Neural progenitor cell (in vitro differentiated cells): ENCODE measurements around the gene EYS. TPM values are rescaled to one million over a fixed set of nuclear protein-coding genes. Genes with fewer than 3 reads are reported as not detected.

Experiments used
- DNase-seq: peaks from one replicate; pipeline ENCODE4 v3.0.0-alpha.2; 2016; ENCODE audit warnings: low spot score
- H2AFZ ChIP-seq: fragments of 200-600 bp; sonication (generic); replicated peaks from 2 replicates; pipeline ENCODE4 v1.6.1; 2016; ENCODE audit warnings: antibody characterized with exemption
- H3F3A ChIP-seq: fragments of 200-600 bp; sonication (generic); 2 replicates; pipeline ENCODE4 v1.6.1; 2016; ENCODE audit warnings: antibody characterized with exemption, low read depth
- H3K27ac ChIP-seq: fragments of 200-600 bp; sonication (generic); 2 replicates; pipeline ENCODE4 v1.5.1; 2016; ENCODE audit warnings: mild to moderate bottlenecking
- H3K27me3 ChIP-seq: fragments of 200-600 bp; sonication (generic); 2 replicates; pipeline ENCODE4 v1.6.1; 2016; ENCODE audit warnings: mild to moderate bottlenecking, moderate library complexity
- H3K36me3 ChIP-seq: fragments of 200-600 bp; sonication (generic); 2 replicates; pipeline ENCODE4 v1.5.1; 2016
- H3K4me1 ChIP-seq: fragments of 200-600 bp; sonication (generic); 2 replicates; pipeline ENCODE4 v1.6.1; 2016; ENCODE audit warnings: mixed run types
- H3K4me2 ChIP-seq: fragments of 200-600 bp; sonication (generic); 2 replicates; pipeline ENCODE4 v1.6.1; 2016
- H3K4me3 ChIP-seq: fragments of 200-600 bp; sonication (generic); 2 replicates; pipeline ENCODE4 v1.5.1; 2016
- H3K79me2 ChIP-seq: fragments of 200-600 bp; sonication (generic); 2 replicates; pipeline ENCODE4 v1.6.1; 2016; ENCODE audit warnings: low read depth
- H3K9ac ChIP-seq: fragments of 200-600 bp; sonication (generic); 2 replicates; pipeline ENCODE4 v1.6.1; 2016
- H3K9me3 ChIP-seq: fragments of 200-600 bp; sonication (generic); 2 replicates; pipeline ENCODE4 v1.5.1; 2016; ENCODE audit warnings: low read depth
- H4K20me1 ChIP-seq: fragments of 200-600 bp; sonication (generic); 2 replicates; pipeline ENCODE4 v1.6.1; 2016; ENCODE audit warnings: low read depth
- H3K27ac Mint-ChIP-seq: 3 replicates; pipeline ENCODE4 v1.8.0; 2021; ENCODE audit warnings: mixed read lengths
- H3K27me3 Mint-ChIP-seq: 2 replicates; pipeline ENCODE4 v1.8.0; 2022; ENCODE audit warnings: low read depth, mild to moderate bottlenecking, inconsistent platforms, moderate library complexity, mixed read lengths; ENCODE audit not compliant: insufficient read depth
- H3K36me3 Mint-ChIP-seq: 3 replicates; pipeline ENCODE4 v1.8.0; 2021; ENCODE audit warnings: mixed read lengths
- H3K4me1 Mint-ChIP-seq: 3 replicates; pipeline ENCODE4 v1.8.0; 2021; ENCODE audit warnings: mixed read lengths
- H3K4me3 Mint-ChIP-seq: 3 replicates; pipeline ENCODE4 v1.8.0; 2021; ENCODE audit warnings: mild to moderate bottlenecking, moderate library complexity, mixed read lengths
- H3K9me3 Mint-ChIP-seq: 3 replicates; pipeline ENCODE4 v1.8.0; 2020; ENCODE audit warnings: mixed read lengths
- EZH2 ChIP-seq: fragments of 200-600 bp; sonication (generic); IDR thresholded peaks from 2 replicates; pipeline ENCODE4 v1.6.1; 2017; ENCODE audit warnings: antibody characterized with exemption, mild to moderate bottlenecking, moderate library complexity
- EZH2phosphoT487 ChIP-seq: fragments of 200-600 bp; sonication (generic); IDR thresholded peaks from 2 replicates; pipeline ENCODE4 v1.6.1; 2017; ENCODE audit warnings: antibody characterized with exemption
- total RNA-seq: library from RNA; depleted of rRNA; stranded (reverse); fragments of >200 nt; gene quantifications from 2 replicates; pipeline ENCODE4 v1.2.3, GENCODE V29; 2015; ENCODE audit warnings: low replicate concordance
- TF ChIP-seq, protein P1 (sequence below): fragments of 200-600 bp; sonication (generic); IDR thresholded peaks from 2 replicates; pipeline ENCODE4 v1.5.1; 2017; ENCODE audit warnings: antibody characterized with exemption, mild to moderate bottlenecking

Gene EYS
- total RNA-seq, 1 donor from 2014 or later = not detected

DNA sequence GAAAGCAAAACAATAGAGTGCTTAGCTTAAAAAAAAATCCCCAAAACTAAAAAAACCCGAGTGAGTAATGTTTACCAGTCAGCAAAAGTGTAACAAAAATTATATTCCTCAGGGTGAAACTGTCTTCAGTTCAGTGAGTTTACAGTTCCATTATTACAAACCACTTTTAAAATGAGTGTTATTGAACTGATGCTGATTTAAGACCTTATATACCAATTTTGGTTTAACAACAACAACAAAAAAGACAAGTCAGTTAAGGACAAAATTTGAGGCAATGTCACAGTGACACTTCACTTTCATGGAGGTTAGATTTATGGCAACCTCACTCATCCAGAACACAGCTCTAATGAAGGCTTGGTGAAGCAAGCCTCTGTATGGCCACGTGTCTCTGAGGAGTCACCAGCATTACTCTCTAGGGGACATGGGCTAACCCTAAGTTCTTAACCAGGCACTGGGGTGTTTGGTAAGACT lies 1440.6 kb downstream of the EYS start:
- Histone ChIP-seq H3K9ac (no peak overlapping the region), H3K4me1 (peaks cover 4% of the 10 kb centered on the region), H3K4me2 (no peak overlapping the region), H3K27ac (no peak overlapping the region), H3F3A (no peaks in the 10 kb centered on the region), H3K36me3 (no peaks in the 10 kb centered on the region), H3K9me3 (no peaks in the 10 kb centered on the region), H2AFZ (no peak overlapping the region), H4K20me1 (no peaks in the 10 kb centered on the region), H3K4me3 (no peak overlapping the region), H3K79me2 (no peaks in the 10 kb centered on the region), H3K27me3 (no peaks in the 10 kb centered on the region)
- no peak for DNase-seq
- Mint-ChIP-seq H3K4me3 (no peak overlapping the region), H3K27ac (no peak overlapping the region), H3K27me3 (no peaks in the 10 kb centered on the region), H3K36me3 (no peaks in the 10 kb centered on the region), H3K4me1 (peaks cover 5% of the 10 kb centered on the region), H3K9me3 (no peaks in the 10 kb centered on the region)
- TF ChIP-seq EZH2 (no peak), EZH2phosphoT487 (no peak)
- TF ChIP-seq, protein P1, sequence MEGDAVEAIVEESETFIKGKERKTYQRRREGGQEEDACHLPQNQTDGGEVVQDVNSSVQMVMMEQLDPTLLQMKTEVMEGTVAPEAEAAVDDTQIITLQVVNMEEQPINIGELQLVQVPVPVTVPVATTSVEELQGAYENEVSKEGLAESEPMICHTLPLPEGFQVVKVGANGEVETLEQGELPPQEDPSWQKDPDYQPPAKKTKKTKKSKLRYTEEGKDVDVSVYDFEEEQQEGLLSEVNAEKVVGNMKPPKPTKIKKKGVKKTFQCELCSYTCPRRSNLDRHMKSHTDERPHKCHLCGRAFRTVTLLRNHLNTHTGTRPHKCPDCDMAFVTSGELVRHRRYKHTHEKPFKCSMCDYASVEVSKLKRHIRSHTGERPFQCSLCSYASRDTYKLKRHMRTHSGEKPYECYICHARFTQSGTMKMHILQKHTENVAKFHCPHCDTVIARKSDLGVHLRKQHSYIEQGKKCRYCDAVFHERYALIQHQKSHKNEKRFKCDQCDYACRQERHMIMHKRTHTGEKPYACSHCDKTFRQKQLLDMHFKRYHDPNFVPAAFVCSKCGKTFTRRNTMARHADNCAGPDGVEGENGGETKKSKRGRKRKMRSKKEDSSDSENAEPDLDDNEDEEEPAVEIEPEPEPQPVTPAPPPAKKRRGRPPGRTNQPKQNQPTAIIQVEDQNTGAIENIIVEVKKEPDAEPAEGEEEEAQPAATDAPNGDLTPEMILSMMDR = no peak

DNA sequence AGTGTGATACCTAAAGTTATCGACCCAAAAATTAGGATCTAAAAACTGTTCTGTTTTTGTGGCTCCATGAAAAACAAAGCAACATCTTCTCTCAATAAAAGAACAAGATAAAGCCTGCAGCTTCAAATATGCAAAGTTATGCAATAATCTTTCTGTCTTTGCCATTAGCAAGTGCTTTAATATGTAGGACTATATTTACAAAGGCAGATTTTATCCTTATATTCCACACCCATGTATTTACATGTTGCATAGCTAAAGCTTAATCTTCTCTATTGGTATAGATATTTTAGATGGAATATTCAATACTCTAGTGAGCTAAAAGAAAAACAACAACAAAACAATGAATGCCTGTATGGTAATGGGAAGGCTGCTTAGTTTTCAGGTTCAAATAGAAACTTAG lies 1443.2 kb downstream of the EYS start:
- no peak overlapping the region for H3K4me2 ChIP-seq
- peaks cover 4% of the 10 kb centered on the region for H3K4me1 ChIP-seq

DNA sequence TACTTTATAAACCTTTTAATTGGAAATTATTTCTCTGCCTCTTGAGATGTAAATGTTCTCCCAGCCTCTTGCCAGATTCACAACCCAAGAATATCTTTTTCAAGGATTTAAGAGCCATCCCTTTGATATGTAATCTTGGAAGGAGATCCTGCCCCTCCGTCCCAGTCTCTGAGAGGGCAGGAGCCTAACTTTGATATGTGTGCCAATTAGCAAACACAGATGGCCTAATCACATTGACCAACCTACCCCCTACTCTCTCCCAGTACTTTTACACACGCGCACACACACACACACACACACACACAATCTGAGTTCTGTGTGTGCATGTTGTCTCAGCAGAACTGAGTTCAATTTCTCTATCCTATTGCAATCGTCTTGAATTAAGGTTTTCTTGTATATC lies 1447.7 kb downstream of the EYS start:
- H3F3A ChIP-seq = no peaks in the 10 kb centered on the region
- no peaks in the 10 kb centered on the region for H3K9me3 ChIP-seq
- H3K4me2 ChIP-seq = no peak overlapping the region
- Mint-ChIP-seq H3K4me1 (peaks cover 5% of the 10 kb centered on the region), H3K27me3 (no peaks in the 10 kb centered on the region), H3K9me3 (no peaks in the 10 kb centered on the region), H3K36me3 (no peaks in the 10 kb centered on the region), H3K27ac (no peak overlapping the region), H3K4me3 (no peak overlapping the region)
- H3K36me3 ChIP-seq = no peaks in the 10 kb centered on the region
- H3K27me3 ChIP-seq = no peaks in the 10 kb centered on the region
- H3K4me1 ChIP-seq = peaks cover 10% of the 10 kb centered on the region
- no peaks in the 10 kb centered on the region for H3K79me2 ChIP-seq
- no peak overlapping the region for H3K9ac ChIP-seq
- DNase-seq = no peak
- TF ChIP-seq EZH2 (no peak), EZH2phosphoT487 (no peak)
- TF ChIP-seq, protein P1 = no peak
- H3K27ac ChIP-seq = no peak overlapping the region
- no peak overlapping the region for H3K4me3 ChIP-seq
- no peaks in the 10 kb centered on the region for H4K20me1 ChIP-seq
- H2AFZ ChIP-seq = no peak overlapping the region

More for the DNA sequence above, 1443.2 kb downstream of the EYS start:
- Histone ChIP-seq H3K27me3 (no peaks in the 10 kb centered on the region), H3K9ac (no peak overlapping the region), H2AFZ (no peak overlapping the region), H4K20me1 (no peaks in the 10 kb centered on the region), H3K79me2 (no peaks in the 10 kb centered on the region), H3K4me3 (no peak overlapping the region), H3K27ac (no peak overlapping the region), H3K36me3 (no peaks in the 10 kb centered on the region), H3K9me3 (no peaks in the 10 kb centered on the region), H3F3A (no peaks in the 10 kb centered on the region)
- Mint-ChIP-seq H3K36me3 (no peaks in the 10 kb centered on the region), H3K4me3 (no peak overlapping the region), H3K9me3 (no peaks in the 10 kb centered on the region), H3K4me1 (peaks cover 5% of the 10 kb centered on the region), H3K27ac (no peak overlapping the region), H3K27me3 (no peaks in the 10 kb centered on the region)
- DNase-seq = no peak
- TF ChIP-seq EZH2 = no peak
- no peak for TF ChIP-seq EZH2phosphoT487
- TF ChIP-seq, protein P1 = no peak
